NB4 (cell line): Measurements from ENCODE around the gene SCAF4.

ENCODE experiments used
- POLR2A ChIP-seq: IDR thresholded peaks from 2 replicates; pipeline ENCODE4 v1.6.1; 2011; ENCODE audit warnings: mild to moderate bottlenecking; ENCODE audit not compliant: insufficient read length; ENCODE audit errors: extremely low read depth
- TF ChIP-seq, protein P1 (sequence below): IDR thresholded peaks from one replicate; pipeline ENCODE4 v1.5.1; 2012; ENCODE audit warnings: low read depth, low read length

DNA sequence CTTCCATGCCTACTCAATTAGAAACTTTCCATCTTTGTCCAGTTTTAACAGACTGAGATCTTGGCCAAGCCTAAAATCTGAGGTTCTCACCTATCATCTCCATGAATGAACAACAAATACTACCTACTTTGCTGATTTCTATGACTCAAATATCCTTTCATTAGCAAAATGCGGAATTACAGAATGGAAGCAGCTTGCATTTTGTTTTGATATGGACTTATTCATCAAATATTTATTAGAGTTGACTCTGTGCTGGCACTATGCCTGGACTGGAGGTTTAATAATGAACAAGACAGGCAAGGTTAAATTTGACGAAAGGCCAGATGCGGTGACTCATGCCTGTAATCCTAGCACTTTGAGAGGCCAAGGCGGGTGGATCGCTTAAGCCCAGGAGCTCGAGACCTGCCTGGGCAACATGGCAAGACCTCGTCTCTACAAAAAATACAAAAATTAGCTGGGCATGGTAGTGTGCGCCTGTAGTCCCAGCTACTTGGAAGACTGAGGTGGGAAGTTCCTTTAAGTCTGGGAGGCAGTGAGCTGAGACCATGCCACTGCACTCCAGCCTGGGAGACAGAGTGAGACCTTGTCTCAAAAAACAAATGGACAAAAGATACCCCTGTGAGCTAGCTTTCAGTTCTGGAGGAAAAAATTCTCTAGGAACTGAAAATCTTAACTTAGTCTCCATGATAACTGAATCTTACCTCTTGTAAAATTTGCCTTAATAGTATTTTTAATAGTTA is 101.8 kb downstream of the SCAF4 start:
- no peak for TF ChIP-seq POLR2A
- TF ChIP-seq, protein P1, sequence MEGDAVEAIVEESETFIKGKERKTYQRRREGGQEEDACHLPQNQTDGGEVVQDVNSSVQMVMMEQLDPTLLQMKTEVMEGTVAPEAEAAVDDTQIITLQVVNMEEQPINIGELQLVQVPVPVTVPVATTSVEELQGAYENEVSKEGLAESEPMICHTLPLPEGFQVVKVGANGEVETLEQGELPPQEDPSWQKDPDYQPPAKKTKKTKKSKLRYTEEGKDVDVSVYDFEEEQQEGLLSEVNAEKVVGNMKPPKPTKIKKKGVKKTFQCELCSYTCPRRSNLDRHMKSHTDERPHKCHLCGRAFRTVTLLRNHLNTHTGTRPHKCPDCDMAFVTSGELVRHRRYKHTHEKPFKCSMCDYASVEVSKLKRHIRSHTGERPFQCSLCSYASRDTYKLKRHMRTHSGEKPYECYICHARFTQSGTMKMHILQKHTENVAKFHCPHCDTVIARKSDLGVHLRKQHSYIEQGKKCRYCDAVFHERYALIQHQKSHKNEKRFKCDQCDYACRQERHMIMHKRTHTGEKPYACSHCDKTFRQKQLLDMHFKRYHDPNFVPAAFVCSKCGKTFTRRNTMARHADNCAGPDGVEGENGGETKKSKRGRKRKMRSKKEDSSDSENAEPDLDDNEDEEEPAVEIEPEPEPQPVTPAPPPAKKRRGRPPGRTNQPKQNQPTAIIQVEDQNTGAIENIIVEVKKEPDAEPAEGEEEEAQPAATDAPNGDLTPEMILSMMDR: no peak
